Measurements from ENCODE around the gene PREX1. TPM values are rescaled to one million over a fixed set of nuclear protein-coding genes. Genes with fewer than 3 reads are reported as not detected.

Gene PREX1
- total and polyA plus RNA-seq, 10 donors: 36.7 to 279 (median 157) TPM

DNA sequence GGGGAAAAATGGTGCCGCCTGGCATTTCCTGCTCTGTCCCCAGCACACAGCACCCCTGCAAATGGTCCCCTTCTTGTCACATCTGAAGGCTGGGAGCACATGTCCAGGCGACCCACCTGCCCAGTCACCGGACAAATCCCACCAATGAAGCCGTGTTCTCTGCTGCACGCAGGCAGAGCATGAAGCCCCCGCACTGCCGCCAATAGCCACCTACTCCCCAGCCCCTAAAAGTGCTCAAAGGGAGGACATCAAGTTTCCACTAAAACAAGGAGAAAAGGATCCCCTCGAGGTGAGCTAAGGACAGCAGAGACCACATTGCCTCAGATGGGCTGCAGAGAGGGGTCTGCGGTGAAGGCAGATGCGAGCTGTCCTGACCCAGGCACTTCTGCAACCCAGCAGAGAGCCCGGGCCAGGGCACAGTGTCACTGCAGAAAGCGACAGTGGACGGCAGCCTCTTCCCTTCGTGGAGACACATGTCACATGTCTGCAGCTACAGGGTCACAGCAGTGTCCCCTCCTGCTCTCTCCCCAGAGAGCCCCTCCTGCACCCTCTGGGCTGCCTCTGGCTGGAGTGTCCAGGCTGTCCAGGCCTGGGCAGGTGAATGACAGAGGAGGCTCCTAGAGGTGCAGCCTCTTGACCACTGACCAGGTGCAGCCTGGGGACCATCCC lies 221.5 kb downstream of the PREX1 start:
- Histone ChIP-seq H3K27ac (no peak overlapping the region), H3K36me3 (no peaks in the 10 kb centered on the region), H3K9me3 (no peaks in the 10 kb centered on the region), H3K4me3 (no peak overlapping the region), H3K4me1 (no peaks in the 10 kb centered on the region), H3K27me3 (replicated peaks in 1 of 7) (peaks cover 0 to 33% (median 0%) of the 10 kb centered on the region in 7 donors)
- TF ChIP-seq POLR2A (IDR thresholded peaks at IDR 0.05): no peak
- no peak for TF ChIP-seq POLR2AphosphoS5 (IDR thresholded peaks at IDR 0.05)
- TF ChIP-seq, protein P1, sequence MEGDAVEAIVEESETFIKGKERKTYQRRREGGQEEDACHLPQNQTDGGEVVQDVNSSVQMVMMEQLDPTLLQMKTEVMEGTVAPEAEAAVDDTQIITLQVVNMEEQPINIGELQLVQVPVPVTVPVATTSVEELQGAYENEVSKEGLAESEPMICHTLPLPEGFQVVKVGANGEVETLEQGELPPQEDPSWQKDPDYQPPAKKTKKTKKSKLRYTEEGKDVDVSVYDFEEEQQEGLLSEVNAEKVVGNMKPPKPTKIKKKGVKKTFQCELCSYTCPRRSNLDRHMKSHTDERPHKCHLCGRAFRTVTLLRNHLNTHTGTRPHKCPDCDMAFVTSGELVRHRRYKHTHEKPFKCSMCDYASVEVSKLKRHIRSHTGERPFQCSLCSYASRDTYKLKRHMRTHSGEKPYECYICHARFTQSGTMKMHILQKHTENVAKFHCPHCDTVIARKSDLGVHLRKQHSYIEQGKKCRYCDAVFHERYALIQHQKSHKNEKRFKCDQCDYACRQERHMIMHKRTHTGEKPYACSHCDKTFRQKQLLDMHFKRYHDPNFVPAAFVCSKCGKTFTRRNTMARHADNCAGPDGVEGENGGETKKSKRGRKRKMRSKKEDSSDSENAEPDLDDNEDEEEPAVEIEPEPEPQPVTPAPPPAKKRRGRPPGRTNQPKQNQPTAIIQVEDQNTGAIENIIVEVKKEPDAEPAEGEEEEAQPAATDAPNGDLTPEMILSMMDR (IDR thresholded peaks at IDR 0.05 in 8 of 11, conservative IDR thresholded peaks at IDR 0.05 in 3 of 11): no peak
- intact Hi-C loops (cut with DNase I; ENCODE audit: low total_unique reads): no loop called here
- WGBS, 5 donors: 77 to 85% (median 80%) methylated on average over 13 to 14 of the region's 14 CpGs
- DNase-seq: no peak

DNA sequence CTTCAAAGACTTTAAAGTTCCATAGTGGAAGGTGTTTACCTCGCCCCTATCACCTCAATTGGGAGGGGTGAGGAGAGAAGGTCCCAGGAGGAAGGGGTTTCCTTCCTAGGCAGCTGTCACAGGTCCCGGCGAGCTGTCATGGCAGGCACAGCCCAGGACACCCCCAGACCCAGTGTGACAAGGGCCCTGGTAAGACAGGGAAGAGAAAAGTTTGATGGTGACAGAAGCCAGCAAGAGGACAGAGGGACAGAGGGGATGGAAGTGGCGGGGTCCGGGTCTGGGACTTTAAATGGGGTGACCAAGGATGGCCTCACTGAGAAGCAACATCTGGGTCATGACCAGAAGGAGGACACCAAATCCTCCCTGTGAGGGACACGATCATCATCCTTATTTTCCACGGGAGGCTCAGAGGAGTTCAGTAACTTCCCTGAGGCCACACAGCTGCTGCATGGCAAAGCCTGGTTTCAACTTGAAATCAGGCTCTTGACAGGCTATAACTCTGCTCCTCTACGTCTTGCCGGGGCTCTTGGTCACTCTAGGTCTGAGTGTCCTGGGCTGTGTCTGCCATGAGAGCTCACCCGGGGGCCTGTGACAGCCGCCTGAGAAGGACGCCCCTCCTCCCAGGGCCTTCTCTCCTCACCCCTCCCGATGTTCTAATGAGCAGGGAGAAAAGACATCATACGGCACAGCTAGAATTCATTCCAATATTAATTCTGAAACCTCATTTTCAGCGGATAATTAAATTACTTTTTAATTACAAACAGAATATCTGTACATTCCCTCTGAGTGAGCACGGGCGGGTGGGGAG lies 222.2 kb downstream of the PREX1 start:
- intact Hi-C loops (cut with DNase I; ENCODE audit: low total_unique reads): no loop called here
- TF ChIP-seq POLR2A (IDR thresholded peaks at IDR 0.05): no peak
- no peak overlapping the region for H3K4me3 ChIP-seq
- no peaks in the 10 kb centered on the region for H3K36me3 ChIP-seq
- H3K27ac ChIP-seq: no peak overlapping the region
- no peaks in the 10 kb centered on the region for H3K9me3 ChIP-seq
- 66 to 80% (median 75%) methylated on average over 17 of the region's 17 CpGs for WGBS, 5 donors
- H3K4me1 ChIP-seq: no peaks in the 10 kb centered on the region
- peaks cover 0 to 33% (median 0%) of the 10 kb centered on the region in 7 donors for H3K27me3 ChIP-seq (replicated peaks in 1 of 7)
- peak; percentile 33 for DNase-seq

GRCh38 chr20:48604936-48605335 lies 222.9 kb downstream of the PREX1 start:
- Histone ChIP-seq H3K4me1 (no peaks in the 10 kb centered on the region), H3K4me3 (no peak overlapping the region), H3K27me3 (replicated peaks in 1 of 7) (peaks cover 0 to 33% (median 0%) of the 10 kb centered on the region in 7 donors), H3K9me3 (no peaks in the 10 kb centered on the region), H3K36me3 (no peaks in the 10 kb centered on the region), H3K27ac (no peak overlapping the region)
- WGBS, 5 donors: 78 to 90% (median 80%) methylated on average over 7 of the region's 7 CpGs
- intact Hi-C loops (cut with DNase I; ENCODE audit: low total_unique reads): no loop called here
- peak; percentile 6 for DNase-seq
- TF ChIP-seq POLR2A (IDR thresholded peaks at IDR 0.05): no peak
- TF ChIP-seq, protein P1 (IDR thresholded peaks at IDR 0.05 in 8 of 11, conservative IDR thresholded peaks at IDR 0.05 in 3 of 11): no peak
- TF ChIP-seq POLR2AphosphoS5 (IDR thresholded peaks at IDR 0.05): no peak

- no peaks in the 10 kb centered on the region for H3K9me3 ChIP-seq
- H3K27ac ChIP-seq: no peak overlapping the region
- no peak overlapping the region for H3K4me3 ChIP-seq
- intact Hi-C loops (cut with DNase I; ENCODE audit: low total_unique reads): no loop called here
- DNase-seq: peak; percentile 47
- no peaks in the 10 kb centered on the region for H3K36me3 ChIP-seq
- 87 to 94% (median 90%) methylated on average over 9 of the region's 9 CpGs for WGBS, 5 donors
- TF ChIP-seq, protein P1 (IDR thresholded peaks at IDR 0.05 in 8 of 11, conservative IDR thresholded peaks at IDR 0.05 in 3 of 11): no peak
- TF ChIP-seq POLR2A (IDR thresholded peaks at IDR 0.05): no peak
- TF ChIP-seq POLR2AphosphoS5 (IDR thresholded peaks at IDR 0.05): no peak
- peaks cover 0 to 37% (median 0%) of the 10 kb centered on the region in 7 donors for H3K27me3 ChIP-seq (replicated peaks in 1 of 7)
- H3K4me1 ChIP-seq: no peaks in the 10 kb centered on the region
Measured at GRCh38 chr20:48604426-48604825, 223.4 kb downstream of the PREX1 start.

Measured in spleen (tissue), 11 donors.